ENCODE data around the gene PTPRD.

Gene PTPRD

DNA sequence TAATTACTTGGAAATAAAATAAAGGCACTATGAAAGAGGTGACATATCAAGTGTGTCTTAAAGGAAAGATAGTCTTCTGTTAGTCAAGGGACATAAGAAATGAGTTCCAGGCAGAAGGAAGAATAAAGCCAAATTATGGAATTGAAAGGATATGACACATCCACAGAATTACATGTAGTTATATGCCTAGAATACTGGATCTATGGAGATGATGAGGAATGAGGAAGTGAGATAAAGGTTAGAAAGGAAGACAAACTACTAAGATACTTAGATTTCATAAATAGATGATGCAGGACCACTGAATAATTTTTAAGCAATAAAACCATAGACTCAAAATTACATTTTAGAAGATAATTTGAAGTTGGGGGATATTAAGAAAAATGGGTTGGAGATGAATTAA lies 609.8 kb downstream of the PTPRD start:
- no peak for DNase-seq (ENCODE audit: low spot score)
- TF ChIP-seq, protein P1, sequence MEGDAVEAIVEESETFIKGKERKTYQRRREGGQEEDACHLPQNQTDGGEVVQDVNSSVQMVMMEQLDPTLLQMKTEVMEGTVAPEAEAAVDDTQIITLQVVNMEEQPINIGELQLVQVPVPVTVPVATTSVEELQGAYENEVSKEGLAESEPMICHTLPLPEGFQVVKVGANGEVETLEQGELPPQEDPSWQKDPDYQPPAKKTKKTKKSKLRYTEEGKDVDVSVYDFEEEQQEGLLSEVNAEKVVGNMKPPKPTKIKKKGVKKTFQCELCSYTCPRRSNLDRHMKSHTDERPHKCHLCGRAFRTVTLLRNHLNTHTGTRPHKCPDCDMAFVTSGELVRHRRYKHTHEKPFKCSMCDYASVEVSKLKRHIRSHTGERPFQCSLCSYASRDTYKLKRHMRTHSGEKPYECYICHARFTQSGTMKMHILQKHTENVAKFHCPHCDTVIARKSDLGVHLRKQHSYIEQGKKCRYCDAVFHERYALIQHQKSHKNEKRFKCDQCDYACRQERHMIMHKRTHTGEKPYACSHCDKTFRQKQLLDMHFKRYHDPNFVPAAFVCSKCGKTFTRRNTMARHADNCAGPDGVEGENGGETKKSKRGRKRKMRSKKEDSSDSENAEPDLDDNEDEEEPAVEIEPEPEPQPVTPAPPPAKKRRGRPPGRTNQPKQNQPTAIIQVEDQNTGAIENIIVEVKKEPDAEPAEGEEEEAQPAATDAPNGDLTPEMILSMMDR (IDR thresholded peaks at IDR 0.05; ENCODE audit: extremely low read depth, missing control alignments), result no peak

DNA sequence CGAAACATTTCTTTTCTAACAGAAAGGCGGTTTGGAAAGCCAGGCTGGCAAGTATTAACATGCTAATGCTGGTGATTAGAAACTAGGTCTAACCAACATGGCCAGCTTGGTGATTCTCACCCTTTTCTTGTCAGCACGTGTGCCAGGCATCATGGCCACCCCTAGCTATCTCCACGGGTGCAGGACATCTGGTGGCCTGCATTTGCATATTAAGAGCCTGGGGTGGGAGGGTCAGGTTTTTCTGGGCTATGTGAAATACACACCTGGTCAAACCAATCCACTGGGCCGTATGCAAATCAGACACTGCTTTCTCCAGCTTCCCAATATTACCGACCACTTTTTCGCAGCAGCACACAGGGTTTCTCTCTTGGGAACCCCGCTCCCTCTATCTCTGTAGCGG lies 612.1 kb downstream of the PTPRD start:
- TF ChIP-seq, protein P1 (IDR thresholded peaks at IDR 0.05; ENCODE audit: extremely low read depth, missing control alignments), result no peak
- no peak for DNase-seq (ENCODE audit: low spot score)

DNA sequence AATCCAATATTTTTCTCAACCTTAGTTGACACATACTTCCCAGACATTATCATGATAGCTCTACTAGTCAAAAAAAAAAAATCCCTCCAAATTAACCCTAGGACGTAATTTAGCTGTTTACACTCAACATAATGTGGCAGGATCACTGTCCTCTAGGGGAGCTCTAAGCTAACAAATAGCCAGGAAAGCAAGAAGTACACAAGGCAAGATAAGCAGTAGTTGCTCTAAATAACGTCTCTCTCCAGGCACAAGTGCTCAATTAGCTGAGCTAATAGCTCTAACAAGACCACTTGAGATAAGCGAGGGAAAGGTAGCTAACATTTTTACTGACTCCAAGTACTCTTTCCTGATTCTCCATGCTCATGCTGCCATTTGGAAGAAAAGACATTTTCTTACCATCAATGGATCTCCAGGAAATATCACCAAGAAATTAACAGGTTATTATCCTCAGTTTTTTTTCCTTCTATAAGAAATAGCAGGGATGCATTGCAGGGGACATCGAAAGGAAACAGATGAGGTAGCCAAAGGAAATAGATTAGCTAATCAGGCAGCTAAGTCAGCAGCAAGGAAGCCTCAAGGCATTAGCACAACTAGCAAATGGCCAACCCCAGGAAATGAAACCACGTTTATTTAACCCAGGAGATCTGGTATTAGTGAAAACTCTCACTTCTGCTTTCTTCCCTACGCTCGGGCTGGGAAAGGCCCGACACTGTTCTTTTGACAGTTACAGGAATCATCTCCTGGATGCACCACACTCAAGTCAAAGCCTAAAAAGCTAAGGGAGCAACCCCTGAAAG lies 614.1 kb downstream of the PTPRD start:
- no peak for DNase-seq (ENCODE audit: low spot score)
- TF ChIP-seq, protein P1 (IDR thresholded peaks at IDR 0.05; ENCODE audit: extremely low read depth, missing control alignments), result no peak

DNA sequence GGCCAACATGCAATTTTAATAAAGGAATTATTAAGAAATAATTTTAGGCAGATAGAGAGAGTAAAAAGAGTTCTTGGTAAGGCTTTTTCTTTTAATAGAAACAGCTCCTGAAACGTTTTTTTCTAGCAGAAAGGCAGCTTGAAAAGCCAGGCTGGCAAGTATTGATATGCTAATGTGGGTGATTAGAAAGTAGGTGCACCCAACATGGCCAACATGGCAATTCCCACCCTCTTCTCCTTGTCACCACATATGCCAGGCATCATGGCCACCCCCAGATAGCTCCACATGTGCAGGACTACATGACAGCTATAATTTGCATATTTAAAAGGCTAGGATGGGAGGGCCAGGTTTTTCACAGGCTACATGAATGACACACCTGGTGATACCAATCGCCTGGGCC lies 615.2 kb downstream of the PTPRD start:
- TF ChIP-seq, protein P1 (IDR thresholded peaks at IDR 0.05; ENCODE audit: extremely low read depth, missing control alignments), result no peak
- DNase-seq (ENCODE audit: low spot score), result no peak

DNA sequence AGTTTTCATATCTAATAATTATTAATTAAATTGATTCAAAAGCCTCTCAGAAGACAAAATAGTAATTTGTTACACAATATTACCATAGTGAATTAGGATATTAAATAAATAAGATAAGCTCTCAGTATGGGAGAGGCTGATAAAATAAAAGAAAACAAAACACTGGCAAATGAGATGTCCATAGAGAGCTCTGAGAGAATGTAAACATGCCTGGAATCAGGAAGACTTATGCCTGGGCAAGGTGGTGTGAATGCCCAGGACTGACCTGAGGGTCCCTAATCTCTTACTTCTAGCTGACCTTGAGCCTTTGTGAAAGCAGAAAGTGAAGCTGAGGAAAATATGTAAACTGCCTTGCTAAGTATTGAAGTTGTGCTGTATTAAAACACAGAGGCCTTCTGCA lies 616.5 kb downstream of the PTPRD start:
- TF ChIP-seq, protein P1 (IDR thresholded peaks at IDR 0.05; ENCODE audit: extremely low read depth, missing control alignments), result no peak
- DNase-seq (ENCODE audit: low spot score), result no peak

DNA sequence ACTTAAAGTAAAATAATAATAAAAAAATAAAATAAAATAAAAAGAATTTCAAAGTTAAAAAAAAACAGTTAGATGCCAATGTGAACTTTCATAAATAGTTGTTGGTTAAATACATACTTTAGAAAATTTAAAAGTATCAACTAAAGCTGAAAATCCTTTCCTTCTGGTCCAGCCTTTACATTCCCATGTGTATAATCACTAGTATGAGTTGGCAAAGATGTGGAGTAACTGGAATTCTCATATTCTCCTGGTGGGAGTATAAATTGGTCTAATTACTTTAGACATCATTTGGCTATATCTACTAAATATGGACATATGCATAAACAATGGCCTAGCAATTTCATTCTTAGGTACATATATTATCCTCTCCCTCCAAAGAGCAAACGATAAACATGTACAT lies 619.9 kb downstream of the PTPRD start:
- DNase-seq (ENCODE audit: low spot score), result no peak
- TF ChIP-seq, protein P1 (IDR thresholded peaks at IDR 0.05; ENCODE audit: extremely low read depth, missing control alignments), result no peak

DNA sequence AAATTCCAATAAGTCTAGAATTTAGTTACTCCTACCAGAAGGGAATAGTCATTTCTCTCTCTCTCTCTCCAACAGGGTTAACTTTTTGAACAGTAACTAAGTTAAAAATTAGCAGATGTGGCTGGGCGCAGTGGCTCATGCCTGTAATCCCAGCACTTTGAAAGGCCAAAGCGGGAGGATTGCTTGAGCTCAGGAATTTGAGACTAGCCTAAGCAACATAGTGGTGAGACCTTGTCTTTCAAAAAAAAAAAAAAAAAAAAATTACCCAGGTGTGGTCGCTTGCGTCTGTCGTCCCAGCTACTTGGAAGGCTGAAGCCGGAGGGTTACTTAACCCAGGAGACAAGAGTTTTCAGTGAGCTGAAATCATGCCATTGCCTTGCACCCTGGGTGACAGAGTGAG lies 639.7 kb downstream of the PTPRD start:
- DNase-seq (ENCODE audit: low spot score), result no peak
- TF ChIP-seq, protein P1 (IDR thresholded peaks at IDR 0.05; ENCODE audit: extremely low read depth, missing control alignments), result no peak

All from GM20000 (cell line).